GM18505 (cell line): ENCODE data around the gene SRPX.

Source experiments
- ATAC-seq: cut with Tn5 transposase; IDR thresholded peaks from one replicate; pipeline ENCODE4 v1.9.1; 2021; ENCODE audit not compliant: unreplicated experiment
- POLR2A ChIP-seq: IDR thresholded peaks from 4 replicates; pipeline ENCODE4 v1.6.1; 2011; ENCODE audit warnings: borderline replicate concordance; ENCODE audit not compliant: insufficient read depth, insufficient read length; ENCODE audit errors: extremely low read depth

SRPX gene

GRCh38 chrX:38220415-38221390 lies at the start of gene SRPX:
Gene SRPX (minus strand): TSS chrX:38220871. CDS start chrX:38220792, 79 bp downstream.
- no peak for TF ChIP-seq POLR2A
- ATAC-seq, result no peak

GRCh38 chrX:38268011-38268410 lies 47.3 kb upstream of the SRPX start:
- TF ChIP-seq POLR2A, result no peak
- no peak for ATAC-seq

GRCh38 chrX:38262715-38263620 lies 42.3 kb upstream of the SRPX start:
- no peak for TF ChIP-seq POLR2A
- no peak for ATAC-seq

GRCh38 chrX:38260231-38260630 lies 39.6 kb upstream of the SRPX start:
- no peak for ATAC-seq
- TF ChIP-seq POLR2A, result no peak

GRCh38 chrX:38256019-38256418 lies 35.3 kb upstream of the SRPX start:
- ATAC-seq, result no peak
- no peak for TF ChIP-seq POLR2A

- no peak for ATAC-seq
- no peak for TF ChIP-seq POLR2A
Observed at GRCh38 chrX:38249965-38250364, 29.3 kb upstream of the SRPX start.

- TF ChIP-seq POLR2A, result no peak
- no peak for ATAC-seq
Observed at GRCh38 chrX:38247051-38247450, 26.4 kb upstream of the SRPX start.

GRCh38 chrX:38240541-38240940 lies 19.9 kb upstream of the SRPX start:
- no peak for TF ChIP-seq POLR2A
- no peak for ATAC-seq

GRCh38 chrX:38236901-38237615 lies 16.4 kb upstream of the SRPX start:
- no peak for TF ChIP-seq POLR2A
- ATAC-seq, result no peak

- TF ChIP-seq POLR2A, result no peak
Observed at GRCh38 chrX:38233891-38234667, 13.4 kb upstream of the SRPX start.

GRCh38 chrX:38232079-38232686 lies 11.5 kb upstream of the SRPX start:
- no peak for TF ChIP-seq POLR2A
- ATAC-seq, result no peak

More at GRCh38 chrX:38233891-38234667, 13.4 kb upstream of the SRPX start:
- ATAC-seq, result no peak

- TF ChIP-seq POLR2A, result no peak
- ATAC-seq, result no peak
Observed at GRCh38 chrX:38225093-38225492, 4.4 kb upstream of the SRPX start.
